DMS 273 (cell line): ENCODE measurements around the gene CCDC102B.
A peak's percentile ranks its signal among the peaks of the same experiment; 100 is the strongest.
"Not testable (repeated sequence)": the region's sequence is repeated elsewhere in the genome, so short reads cannot be mapped to it uniquely, and the experiment has no call there.

Source experiments
- DNase-seq: peaks from one replicate; lab custom pipeline; 2025; ENCODE audit not compliant: unreplicated experiment; lab: John Stamatoyannopoulos, UW

The CCDC102B gene

DNA sequence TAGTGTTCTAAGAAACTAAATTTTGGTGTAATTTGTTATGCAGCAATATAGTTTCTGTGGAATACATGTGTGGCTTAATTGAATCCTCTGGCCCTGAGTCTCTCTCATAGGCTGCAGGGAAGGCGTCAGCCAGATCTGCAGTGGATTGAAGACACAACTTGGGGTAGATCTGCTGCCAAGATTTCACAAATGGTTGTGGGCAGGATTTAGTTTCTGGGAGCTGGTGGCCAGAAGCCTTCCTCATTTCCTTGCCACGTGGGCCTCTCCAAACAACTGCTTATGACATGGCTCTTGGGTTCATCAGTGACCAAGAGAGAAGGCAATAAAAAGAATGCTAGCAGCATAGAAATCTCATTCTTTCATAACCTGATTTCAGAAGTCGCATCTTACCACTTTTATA lies 28.2 kb downstream of the CCDC102B start:
- no peak for DNase-seq

DNA sequence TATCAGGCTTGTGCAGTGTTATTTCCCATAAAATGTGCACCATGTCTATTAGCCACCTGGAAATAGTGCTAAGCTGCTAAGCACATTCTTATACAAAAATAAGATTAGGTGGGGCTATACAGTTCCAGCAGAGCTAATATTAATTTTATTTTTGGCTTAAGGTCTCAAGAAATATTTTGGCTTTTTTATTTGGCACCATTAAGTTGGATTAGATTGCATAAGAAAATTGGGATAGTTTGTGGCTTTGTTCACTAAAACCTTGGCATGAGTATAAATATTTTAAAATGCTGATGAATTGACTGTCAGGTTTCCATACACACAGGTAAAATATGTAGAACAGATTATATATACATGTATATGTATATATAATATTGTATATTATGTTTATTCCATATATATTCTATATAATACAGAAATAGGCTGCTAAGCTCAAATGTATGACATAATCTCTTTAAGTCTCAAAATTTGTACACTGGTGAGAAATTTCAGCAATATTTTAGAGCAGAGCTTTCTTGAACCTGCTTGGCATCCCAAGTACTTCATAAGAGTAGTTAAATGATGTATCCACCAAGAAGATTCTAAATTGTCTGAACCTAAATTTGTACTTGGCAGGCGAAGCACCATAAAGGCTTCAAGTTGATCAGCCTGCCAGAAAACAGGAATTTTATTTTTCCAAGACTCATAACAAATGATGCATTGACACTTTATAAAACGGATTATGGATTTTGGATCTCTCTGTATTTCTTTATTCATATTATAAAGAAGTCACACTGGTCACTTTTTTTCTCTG lies 32.6 kb downstream of the CCDC102B start:
- no peak for DNase-seq

DNA sequence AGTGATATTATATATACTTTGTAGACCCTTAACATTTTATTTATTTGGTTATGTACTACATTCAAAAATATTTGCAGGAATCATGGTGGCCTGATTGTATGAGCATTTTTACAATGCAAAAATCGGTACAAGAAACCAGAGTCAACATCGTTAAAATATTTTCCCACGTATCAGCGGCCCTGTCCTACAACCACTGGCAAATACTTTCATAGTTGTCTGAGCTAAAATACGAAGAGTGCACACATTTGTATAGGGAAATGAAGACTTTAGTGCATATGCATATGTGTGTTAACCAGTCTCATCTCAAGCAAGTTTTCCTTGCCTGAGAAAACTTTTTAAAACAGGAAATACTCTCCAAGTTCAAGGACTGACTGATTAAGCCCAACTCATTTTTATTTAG lies 35.9 kb downstream of the CCDC102B start:
- no peak for DNase-seq

DNA sequence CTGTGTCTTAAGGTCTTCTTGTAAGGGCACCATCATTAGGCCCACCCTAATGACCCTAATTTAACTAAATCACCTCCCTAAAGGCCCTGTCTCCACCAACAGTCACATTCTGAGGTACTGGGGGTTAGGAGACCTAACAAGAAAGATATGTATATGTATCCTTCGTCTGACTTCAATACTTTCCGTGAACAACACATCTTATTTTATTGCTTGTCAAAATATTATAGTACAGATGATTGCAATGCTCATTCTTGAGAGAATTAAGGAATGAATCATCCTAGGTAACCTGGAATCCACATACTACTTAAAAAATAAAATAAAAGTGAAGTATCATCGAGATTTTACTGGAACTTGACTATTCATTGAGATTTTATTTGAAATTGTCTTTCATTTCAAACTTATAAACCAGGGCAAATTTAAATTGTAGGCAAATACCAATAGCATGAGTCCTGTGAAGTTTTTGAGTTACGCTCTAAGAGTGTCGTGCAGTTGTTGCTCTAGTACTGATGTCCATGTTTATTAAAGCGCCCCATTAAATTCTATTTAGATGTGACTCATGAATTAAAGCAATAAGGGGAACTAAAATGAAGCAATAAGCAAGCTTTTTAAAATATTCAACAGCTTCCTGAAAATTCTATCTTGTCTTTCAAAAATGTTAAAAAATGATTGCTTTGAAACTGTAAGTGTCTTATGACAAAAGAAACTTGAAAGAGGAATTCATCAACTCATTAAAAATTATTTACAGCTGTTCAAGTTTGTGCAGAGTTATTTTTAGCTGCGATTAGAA lies 40.0 kb downstream of the CCDC102B start:
- no peak for DNase-seq

DNA sequence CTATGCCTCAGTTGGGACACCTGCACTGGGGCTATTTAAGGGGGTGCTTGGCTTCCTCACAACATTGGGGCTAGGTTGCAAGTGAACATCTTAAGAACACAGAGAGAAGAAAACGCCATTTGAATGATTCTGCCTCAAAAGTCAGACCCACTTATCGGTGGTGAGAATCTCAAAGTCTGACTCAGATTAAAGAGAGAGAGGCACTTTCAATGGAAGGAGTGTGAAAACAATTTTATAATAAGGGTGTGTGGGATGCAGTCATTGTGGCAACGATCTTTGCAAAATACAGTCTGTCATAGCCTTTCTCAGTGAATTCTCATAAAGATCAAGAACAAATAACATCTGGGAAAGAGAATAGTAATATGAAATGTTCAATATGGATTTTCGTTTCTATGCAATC lies 41.8 kb downstream of the CCDC102B start:
- no peak for DNase-seq

DNA sequence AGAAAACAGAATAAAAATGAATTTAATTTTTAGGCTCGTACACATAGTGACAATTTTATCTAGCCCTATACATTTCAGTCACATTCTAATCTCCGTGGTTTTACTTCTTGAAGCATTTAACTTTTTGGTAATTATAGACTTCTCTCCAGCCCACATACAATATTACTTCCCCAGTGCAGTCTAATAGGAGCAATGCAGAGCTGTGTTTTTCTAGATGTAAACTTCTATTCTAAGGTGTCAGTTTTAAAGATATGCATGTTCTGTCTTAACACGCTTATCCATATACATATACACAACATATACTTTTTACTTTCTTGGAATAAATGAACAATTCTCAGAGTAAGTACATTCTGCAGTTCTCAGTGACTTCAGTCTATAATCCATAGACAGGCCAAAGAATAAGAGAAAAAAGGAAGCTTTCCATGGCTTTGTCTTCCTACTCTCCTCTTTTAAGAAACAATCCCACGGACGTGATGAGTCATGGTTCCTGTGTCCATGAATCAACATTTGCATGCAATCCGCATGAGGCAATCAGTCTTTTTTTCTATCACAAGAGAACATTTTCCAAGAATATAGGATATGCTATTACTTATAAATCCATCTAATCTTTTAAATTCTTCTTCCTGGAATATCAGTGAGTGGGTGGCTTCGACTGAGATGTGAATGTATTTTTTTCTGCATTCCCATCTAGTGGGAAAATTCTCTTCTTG lies 42.8 kb downstream of the CCDC102B start:
- peak; percentile 5 for DNase-seq

DNA sequence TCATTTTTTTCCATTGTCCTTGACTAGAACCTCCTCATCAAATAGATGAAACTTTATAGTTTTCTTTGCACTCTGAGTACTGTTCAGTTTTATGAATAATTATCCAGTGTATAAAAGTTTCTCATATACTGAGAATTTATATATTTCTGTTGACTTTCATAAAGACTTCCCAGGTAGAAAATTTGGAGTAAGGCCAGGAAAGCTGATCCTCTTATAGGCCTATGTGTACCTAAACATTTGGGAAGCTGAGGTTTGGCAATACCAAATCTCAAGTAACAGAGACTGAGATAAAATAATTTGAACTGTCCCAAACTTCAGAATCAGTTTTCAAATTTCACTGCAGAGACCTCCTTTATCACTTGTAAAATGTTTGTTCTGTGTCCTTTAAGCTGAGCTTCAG lies 43.4 kb downstream of the CCDC102B start:
- peak; percentile 2 for DNase-seq

DNA sequence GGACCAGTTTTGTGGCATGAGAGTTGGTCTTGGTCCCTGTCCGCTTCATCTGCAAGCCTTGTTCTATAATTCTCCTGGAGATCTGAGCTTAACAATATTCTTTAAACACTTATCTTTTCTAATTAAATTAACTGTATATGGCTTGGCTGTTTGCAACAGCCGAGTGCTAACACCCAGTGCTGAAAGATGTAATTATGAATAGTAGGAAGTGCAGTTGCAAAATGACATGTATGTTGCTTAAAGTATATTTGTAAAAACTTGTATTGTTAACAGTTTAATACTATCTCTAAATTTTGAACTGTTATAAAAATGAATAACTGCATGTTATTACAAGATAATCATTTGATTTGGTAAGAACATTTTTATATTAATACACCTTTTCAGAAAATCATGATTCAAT lies 45.1 kb downstream of the CCDC102B start:
- DNase-seq = no peak

DNA sequence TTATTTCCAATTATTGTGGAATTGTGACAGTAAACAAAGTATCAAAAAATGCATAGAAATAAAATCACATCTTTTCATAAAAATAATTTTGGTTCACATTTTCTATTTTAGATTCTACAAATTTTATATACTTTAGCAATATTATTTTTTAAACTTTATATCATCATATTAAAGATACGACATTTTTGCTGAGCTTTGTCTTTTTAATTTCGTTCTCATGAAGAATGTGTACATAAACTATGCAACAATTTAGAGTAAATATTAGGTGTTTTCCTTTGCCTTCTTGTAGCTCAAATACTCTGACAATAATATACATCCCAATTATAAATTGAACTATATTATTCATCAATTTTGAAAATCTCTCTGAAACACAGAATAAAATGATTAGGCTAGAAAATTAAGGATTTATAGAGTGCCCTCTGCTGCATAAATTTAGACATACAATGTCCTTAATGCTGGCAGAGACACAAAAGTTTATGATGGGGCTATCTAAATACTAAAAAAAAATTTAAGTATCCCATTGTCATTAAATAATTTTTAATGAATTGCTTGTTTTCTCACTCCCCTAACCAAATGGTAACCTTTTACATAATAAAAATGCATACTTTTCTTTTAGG lies 45.7 kb downstream of the CCDC102B start:
- DNase-seq = peak; percentile 3

DNA sequence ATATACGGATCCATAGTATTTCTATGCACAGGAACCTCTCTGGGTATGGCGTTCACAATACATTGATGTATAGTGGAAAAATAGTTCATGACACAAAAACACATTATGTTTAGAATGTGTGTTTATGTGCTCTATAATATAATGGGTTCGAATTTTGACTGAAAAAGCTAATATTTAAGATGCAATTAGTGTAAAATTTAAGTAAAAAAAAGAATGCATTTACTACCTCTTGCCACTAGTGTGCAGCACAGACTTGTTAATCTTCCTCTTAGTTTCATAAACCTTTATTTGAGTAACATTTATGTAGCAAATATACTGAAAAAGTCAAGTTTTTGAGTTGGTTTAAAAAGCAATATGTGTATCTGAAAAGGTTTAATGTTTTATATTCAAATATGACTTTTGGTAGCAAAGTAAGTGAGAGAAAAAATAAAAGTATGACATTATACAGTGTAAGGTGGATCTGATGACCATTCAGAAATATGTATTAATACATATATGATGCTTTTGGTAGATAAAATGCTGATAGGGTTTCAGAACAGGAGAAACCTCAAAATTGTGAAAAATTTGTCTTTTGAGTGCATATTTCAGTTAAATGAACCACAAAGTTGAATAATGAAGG lies 49.4 kb downstream of the CCDC102B start:
- DNase-seq = peak; percentile 30

DNA sequence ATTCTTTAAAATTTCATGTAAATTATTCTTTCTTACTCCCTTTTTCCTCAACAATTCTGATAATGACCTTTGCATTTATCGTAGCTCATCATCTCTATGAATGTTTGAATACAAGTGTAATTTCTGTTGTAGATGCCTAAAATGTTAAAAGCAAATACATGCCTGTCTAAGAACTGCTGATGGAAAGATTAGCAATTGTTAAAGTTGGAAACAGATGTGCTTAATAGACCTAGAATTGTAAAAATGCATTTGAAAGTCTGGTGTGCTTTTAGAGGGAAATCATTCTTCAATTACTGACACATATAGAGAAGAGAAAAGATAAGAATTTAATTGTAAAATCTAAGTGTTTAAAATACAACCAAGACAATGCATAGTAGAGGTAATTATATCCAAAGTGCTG lies 50.4 kb downstream of the CCDC102B start:
- DNase-seq = no peak

DNA sequence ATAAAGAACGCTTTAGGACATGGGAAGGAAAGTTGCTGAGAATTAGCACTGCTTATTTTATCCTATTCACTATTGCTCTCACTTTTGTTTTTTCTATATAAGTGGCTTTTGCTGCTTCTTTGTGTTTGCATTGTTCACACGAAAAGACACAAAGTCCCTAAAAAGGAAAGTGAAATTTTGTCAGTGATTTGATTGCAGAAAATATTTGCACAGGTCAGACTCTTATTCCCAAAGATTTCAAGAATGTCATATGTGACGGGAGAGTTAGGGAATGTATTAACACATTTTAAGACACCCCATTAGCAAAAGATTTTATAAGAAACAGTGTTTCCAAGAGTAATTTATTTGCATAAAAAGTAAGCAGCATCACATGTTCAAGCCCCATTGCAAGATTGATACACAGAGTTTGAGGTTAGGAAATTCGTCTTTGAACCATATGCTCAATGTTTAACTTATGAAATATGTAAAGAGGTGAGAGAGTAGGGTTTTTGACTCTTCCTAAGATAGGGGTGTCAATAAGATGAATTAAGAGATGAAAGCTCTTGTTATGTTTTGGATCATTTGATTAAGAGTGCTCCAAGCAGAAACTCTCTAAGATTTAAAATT lies 57.0 kb downstream of the CCDC102B start:
- DNase-seq = no peak

DNA sequence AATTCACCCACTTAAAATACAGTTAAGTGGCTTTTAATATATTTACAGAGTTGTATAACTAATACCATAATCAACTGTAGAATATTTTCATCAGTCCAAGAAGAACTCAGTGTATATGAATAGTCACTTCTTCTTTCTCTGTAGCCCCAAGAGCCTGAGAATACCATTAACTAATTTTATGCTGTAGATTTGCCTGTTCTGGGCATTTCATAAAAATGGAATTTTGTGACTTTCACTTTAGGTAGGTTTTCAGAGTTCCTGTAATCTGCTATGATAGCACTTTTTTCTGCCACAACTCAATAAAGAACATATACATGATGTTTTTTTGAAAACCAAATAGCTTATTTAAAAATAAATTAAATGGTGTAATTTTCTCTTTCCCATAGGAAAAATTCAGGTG lies 57.6 kb downstream of the CCDC102B start:
- DNase-seq = no peak

DNA sequence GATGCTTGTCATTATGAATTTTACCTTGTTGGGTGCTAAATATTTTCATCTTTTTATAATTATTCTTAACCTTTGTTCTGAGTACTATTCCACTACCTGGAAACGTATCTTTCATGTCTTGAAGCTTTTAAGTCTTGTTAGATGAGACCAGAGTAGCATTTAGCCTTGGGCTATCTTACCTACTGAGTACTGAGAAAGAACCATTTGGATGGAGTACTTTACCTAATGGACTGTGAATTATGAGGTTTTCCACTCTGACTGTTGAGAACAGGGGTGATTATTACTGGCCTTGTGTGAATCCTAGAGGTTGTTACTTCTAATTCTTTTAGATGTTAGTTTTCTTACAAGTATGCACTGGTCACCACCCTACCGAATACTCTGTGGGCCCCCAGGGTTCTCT lies 63.5 kb downstream of the CCDC102B start:
- DNase-seq = no peak

DNA sequence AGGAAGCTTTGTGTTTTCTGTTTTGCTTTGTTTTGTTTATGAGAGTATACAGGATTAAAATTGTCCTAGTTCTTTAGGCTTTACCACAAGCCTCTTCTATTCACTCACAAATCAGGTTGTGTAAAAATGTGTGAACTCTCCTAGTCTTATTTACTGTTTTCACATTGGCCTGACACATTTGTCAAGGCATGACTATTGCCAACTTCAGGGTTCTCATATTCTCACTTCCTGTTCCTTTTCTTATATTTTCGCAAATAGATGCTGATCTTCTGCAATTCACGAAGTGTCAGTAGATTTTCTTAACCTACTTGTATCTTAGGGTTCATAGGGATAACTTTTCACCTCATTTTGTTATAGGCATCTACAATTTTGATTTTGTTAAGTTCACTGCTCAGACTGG lies 67.1 kb downstream of the CCDC102B start:
- no peak for DNase-seq

DNA sequence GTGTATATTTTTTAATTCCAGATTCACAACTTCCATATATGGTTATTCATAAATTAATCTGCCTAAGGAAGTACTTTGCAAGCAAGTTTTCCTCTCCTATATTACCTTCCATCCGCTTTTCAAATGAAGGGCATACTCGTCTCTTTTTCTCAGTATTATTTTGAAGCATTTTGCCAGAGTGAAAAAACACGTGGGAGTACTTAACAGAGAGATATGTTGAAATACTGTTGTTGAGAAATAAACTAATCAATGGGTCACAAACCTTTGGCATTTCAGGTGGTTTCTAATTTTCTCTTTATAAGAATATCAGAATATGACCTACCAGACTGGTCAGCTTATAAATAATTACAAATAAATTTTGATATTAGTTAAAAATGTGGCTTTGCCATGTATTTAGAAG lies 67.6 kb downstream of the CCDC102B start:
- no peak for DNase-seq

DNA sequence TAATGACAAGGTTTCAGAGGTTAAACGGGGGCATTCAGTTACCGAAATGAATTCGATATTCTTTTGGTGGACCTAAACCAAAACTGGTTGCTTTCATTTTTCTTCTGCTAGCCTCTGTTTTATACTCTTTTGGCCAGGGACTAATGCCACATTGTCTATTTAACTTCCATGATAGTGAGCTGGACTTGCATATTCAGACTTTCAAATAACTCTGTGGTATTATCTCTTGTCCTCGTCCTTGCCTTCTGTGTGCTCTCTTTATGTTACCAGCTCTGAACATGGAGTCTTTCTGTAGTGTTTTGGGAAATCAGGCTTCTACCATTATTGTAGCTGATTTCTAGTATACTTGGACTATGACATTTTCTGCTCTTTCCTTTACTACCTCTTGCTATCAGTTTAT lies 75.1 kb downstream of the CCDC102B start:
- DNase-seq = no peak

DNA sequence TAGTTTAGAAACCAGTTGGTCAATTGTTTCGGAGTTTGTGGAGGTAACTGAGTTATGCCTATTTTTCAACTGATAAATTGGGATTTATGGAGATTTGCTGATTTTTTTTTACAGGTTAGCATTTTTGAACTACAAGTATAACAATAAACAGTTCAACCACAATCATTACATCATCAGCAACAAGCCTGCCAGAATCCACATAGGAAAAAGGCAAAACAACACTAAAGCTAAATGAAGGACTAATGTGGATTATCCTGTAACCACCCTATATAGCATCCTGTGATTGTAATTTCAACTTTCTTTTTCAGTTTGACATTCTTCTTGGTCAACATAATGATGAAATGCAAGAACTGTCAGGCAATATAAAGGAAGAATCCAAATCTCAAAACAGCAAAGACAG lies 76.5 kb downstream of the CCDC102B start:
- DNase-seq = no peak

DNA sequence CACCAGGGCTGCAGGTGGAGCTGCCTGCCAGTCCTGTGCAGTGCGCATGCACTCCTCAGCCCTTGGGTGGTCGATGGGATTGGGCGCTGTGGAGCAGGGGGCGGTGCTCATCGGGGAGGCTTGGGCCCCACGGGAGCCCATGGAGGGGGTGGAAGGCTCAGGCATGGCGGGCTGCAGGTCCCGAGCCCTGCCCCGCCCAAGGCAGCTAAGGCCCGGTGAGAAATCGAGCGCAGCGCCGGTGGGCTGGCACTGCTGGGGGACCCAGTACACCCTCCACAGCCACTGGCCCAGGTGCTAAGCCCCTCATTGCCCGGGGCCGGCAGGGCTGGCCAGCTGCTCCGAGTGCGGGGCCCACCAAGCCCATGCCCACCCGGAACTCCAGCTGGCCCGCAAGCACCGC lies 82.1 kb downstream of the CCDC102B start:
- DNase-seq = not testable (repeated sequence)

DNA sequence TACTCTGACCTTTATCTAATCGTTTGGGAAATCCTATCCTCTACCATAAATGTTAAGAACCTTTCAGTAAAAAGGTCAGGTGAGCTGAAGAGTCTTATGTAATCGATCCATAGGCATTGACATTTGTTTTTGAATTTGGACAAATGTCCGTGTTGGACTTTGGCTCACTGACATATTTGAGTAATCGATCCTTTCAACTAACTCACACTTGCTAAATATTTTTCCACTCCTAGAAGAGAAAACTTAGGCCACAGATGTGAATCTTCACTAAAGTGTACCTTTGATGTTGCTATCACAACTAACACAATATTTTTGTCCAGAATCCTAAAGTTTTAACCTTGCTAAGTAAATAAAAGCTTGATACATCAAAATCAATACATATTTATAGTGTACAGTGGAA lies 89.5 kb downstream of the CCDC102B start:
- DNase-seq = no peak

DNA sequence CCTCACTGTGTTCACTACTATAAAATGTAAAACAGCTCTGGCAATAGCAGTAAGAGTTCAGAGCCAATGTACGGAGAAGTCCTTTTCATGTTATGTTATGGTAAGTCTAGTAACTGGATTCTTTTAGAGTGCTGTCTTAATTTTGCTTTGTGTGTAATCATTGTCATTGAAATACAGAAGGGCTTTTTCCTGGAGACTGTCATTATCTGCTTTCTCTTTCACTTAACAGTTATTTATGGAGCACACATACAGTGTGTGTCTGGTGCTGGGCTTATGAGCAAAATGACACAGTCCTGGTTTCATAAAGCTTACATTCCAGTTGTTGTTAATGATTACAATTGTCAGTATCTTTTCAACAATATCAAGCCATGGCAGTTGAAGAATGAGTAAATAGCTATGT lies 95.5 kb downstream of the CCDC102B start:
- DNase-seq = no peak
